GM19468 (cell line): ENCODE data around the gene DLG2.
A peak's percentile ranks its signal among the peaks of the same experiment; 100 is the strongest.
"Not testable (repeated sequence)": the region's sequence is repeated elsewhere in the genome, so short reads cannot be mapped to it uniquely, and the experiment has no call there.

ENCODE experiments used
- ATAC-seq: cut with Tn5 transposase; IDR thresholded peaks from one replicate; pipeline ENCODE4 v1.9.1; 2021; ENCODE audit warnings: mild to moderate bottlenecking, moderate library complexity, moderate number of reproducible peaks; ENCODE audit not compliant: unreplicated experiment; ENCODE audit errors: extremely low read depth

The DLG2 gene

GRCh38 chr11:83635166-83635565 is 1992.0 kb downstream of the DLG2 start:
- ATAC-seq, result no peak

- ATAC-seq, result no peak
Observed at GRCh38 chr11:83630211-83630610, 1996.9 kb downstream of the DLG2 start.

- ATAC-seq, result no peak
Observed at GRCh38 chr11:83629775-83630174, 1997.4 kb downstream of the DLG2 start.

GRCh38 chr11:83628622-83629355 is 1998.4 kb downstream of the DLG2 start:
- no peak for ATAC-seq

GRCh38 chr11:83625336-83625735 is 2001.8 kb downstream of the DLG2 start:
- no peak for ATAC-seq

GRCh38 chr11:83617671-83618070 is 2009.5 kb downstream of the DLG2 start:
- ATAC-seq, result no peak

- no peak for ATAC-seq
Observed at GRCh38 chr11:83613767-83614121, 2013.4 kb downstream of the DLG2 start.

- peak; percentile 65 for ATAC-seq
Observed at GRCh38 chr11:83612891-83613766, 2014.0 kb downstream of the DLG2 start.

GRCh38 chr11:83611600-83611999 is 2015.5 kb downstream of the DLG2 start:
- ATAC-seq, result no peak

GRCh38 chr11:83611031-83611430 is 2016.1 kb downstream of the DLG2 start:
- ATAC-seq, result no peak

GRCh38 chr11:83609191-83609590 is 2018.0 kb downstream of the DLG2 start:
- ATAC-seq, result no peak

- ATAC-seq, result no peak
Observed at GRCh38 chr11:83608571-83608970, 2018.6 kb downstream of the DLG2 start.

GRCh38 chr11:83601914-83602527 is 2025.1 kb downstream of the DLG2 start:
- no peak for ATAC-seq

GRCh38 chr11:83601201-83601913 is 2025.8 kb downstream of the DLG2 start:
- ATAC-seq, result no peak

- no peak for ATAC-seq
Observed at GRCh38 chr11:83600661-83601060, 2026.5 kb downstream of the DLG2 start.

GRCh38 chr11:83599066-83599465 is 2028.1 kb downstream of the DLG2 start:
- no peak for ATAC-seq

GRCh38 chr11:83587797-83588196 is 2039.3 kb downstream of the DLG2 start:
- not testable (repeated sequence) for ATAC-seq

- ATAC-seq, result peak; percentile 87
Observed at GRCh38 chr11:83583757-83584366, 2043.3 kb downstream of the DLG2 start.

- ATAC-seq, result no peak
Observed at GRCh38 chr11:83574519-83574918, 2052.6 kb downstream of the DLG2 start.
